ENCODE data around the gene HAUS5. TPM values are rescaled to one million over a fixed set of nuclear protein-coding genes. Genes with fewer than 3 reads are reported as not detected.
A peak's percentile ranks its signal among the peaks of the same experiment; 100 is the strongest.

Gene HAUS5
- total RNA-seq, 1 experiment from 2014 or later = 25.9 TPM

GRCh38 chr19:35639321-35639639 is 26.7 kb downstream of the HAUS5 start:
- Histone ChIP-seq H3K4me2 (ENCODE audit: low read length) (no peak overlapping the region), H3K4me3 (ENCODE audit: low read length) (no peak overlapping the region), H3K79me2 (ENCODE audit: low read length) (no peaks in the 10 kb centered on the region), H4K20me1 (ENCODE audit: low read length) (no peaks in the 10 kb centered on the region), H3K4me1 (ENCODE audit: insufficient read depth, low read length) (peaks cover 4% of the 10 kb centered on the region; the same call in 1 of the 2 replicates), H3F3A (ENCODE audit: low read length, unreplicated experiment) (no peaks in the 10 kb centered on the region), H3K27me3 (ENCODE audit: low read length) (no peaks in the 10 kb centered on the region), H2AFZ (ENCODE audit: low read length) (no peak overlapping the region), H3K27ac (ENCODE audit: low read length) (no peak overlapping the region), H3K36me3 (ENCODE audit: low read depth, low read length) (no peaks in the 10 kb centered on the region; the same call in 1 of the 2 replicates), H3K9ac (ENCODE audit: low read length) (no peak overlapping the region), H3K9me3 (ENCODE audit: low read length) (no peaks in the 10 kb centered on the region), H3K9me2 (replicated peaks; ENCODE audit: low read length) (no peaks in the 10 kb centered on the region)
- POLR2A ChIA-PET (ENCODE audit: unreplicated experiment) = no interaction called here
- CTCF ChIA-PET = no interaction called here
- TF ChIP-seq EZH2 (IDR thresholded peaks at IDR 0.05; ENCODE audit: low read length, unreplicated experiment) (no peak), EZH2phosphoT487 (IDR thresholded peaks at IDR 0.05; ENCODE audit: borderline replicate concordance, low read length) (no peak), CTCF (conservative IDR thresholded peaks at IDR 0.05; ENCODE audit: low read depth, low read length) (no peak)
- no peak for DNase-seq
- no peak for ATAC-seq
- intact Hi-C loops (cut with micrococcal nuclease) = no loop called here
- no TSS peak for BruUV-seq (replicated peaks)

GRCh38 chr19:35639863-35640262 is 27.3 kb downstream of the HAUS5 start:
- no peaks in the 10 kb centered on the region for H3K9me3 ChIP-seq (ENCODE audit: low read length)
- H3F3A ChIP-seq (ENCODE audit: low read length, unreplicated experiment) = no peaks in the 10 kb centered on the region
- no peak overlapping the region for H2AFZ ChIP-seq (ENCODE audit: low read length)
- no peak for TF ChIP-seq CTCF (conservative IDR thresholded peaks at IDR 0.05; ENCODE audit: low read depth, low read length)
- TF ChIP-seq EZH2 (IDR thresholded peaks at IDR 0.05; ENCODE audit: low read length, unreplicated experiment) = no peak
- TF ChIP-seq EZH2phosphoT487 (IDR thresholded peaks at IDR 0.05; ENCODE audit: borderline replicate concordance, low read length) = no peak
- no peak for ATAC-seq
- intact Hi-C loops (cut with micrococcal nuclease) = loop anchor here (5.0 kb wide), 1 partner anchor 128 kb away; the partner anchor contains the start of gene DMKN
- H3K4me2 ChIP-seq (ENCODE audit: low read length) = no peak overlapping the region
- no peak overlapping the region for H3K9ac ChIP-seq (ENCODE audit: low read length)
- H3K27me3 ChIP-seq (ENCODE audit: low read length) = no peaks in the 10 kb centered on the region
- H3K79me2 ChIP-seq (ENCODE audit: low read length) = no peaks in the 10 kb centered on the region
- no peak for DNase-seq
- no peak overlapping the region for H3K27ac ChIP-seq (ENCODE audit: low read length)
- no peaks in the 10 kb centered on the region for H3K9me2 ChIP-seq (replicated peaks; ENCODE audit: low read length)
- H3K4me3 ChIP-seq (ENCODE audit: low read length) = no peak overlapping the region
- H3K4me1 ChIP-seq (ENCODE audit: insufficient read depth, low read length) = peaks cover 4% of the 10 kb centered on the region; the same call in 1 of the 2 replicates
- ChIA-PET CTCF (no interaction called here), POLR2A (ENCODE audit: unreplicated experiment) (no interaction called here)
- TSS peak; percentile 15 for BruUV-seq (replicated peaks)
- no peaks in the 10 kb centered on the region for H4K20me1 ChIP-seq (ENCODE audit: low read length)
- no peaks in the 10 kb centered on the region; the same call in 1 of the 2 replicates for H3K36me3 ChIP-seq (ENCODE audit: low read depth, low read length)

GRCh38 chr19:35641515-35642151 is 29.1 kb downstream of the HAUS5 start, which contains the start of gene ETV2:
TSS of gene ETV2 (plus strand) at chr19:35641745. CDS start at chr19:35642461, 716 bp downstream.
- intact Hi-C loops (cut with micrococcal nuclease) = loop anchor here (5.0 kb wide), 1 partner anchor 129 kb away; the partner anchor contains the start of gene DMKN
- H3K4me3 ChIP-seq (ENCODE audit: low read length) = no peak within 1 kb of the TSS
- no peak within 1 kb of the TSS for H3K27ac ChIP-seq (ENCODE audit: low read length)
- ChIA-PET CTCF (no interaction called here), POLR2A (ENCODE audit: unreplicated experiment) (no interaction called here)
- H3K4me2 ChIP-seq (ENCODE audit: low read length) = no peak within 1 kb of the TSS
- no peak within 1 kb of the TSS for H3K9ac ChIP-seq (ENCODE audit: low read length)
- TF ChIP-seq EZH2 (IDR thresholded peaks at IDR 0.05; ENCODE audit: low read length, unreplicated experiment) (no peak), EZH2phosphoT487 (IDR thresholded peaks at IDR 0.05; ENCODE audit: borderline replicate concordance, low read length) (no peak), CTCF (conservative IDR thresholded peaks at IDR 0.05; ENCODE audit: low read depth, low read length) (no peak)
- H3K9me3 ChIP-seq (ENCODE audit: low read length) = no peaks in the 10 kb centered on the region
- no peaks in the 10 kb centered on the region for H3F3A ChIP-seq (ENCODE audit: low read length, unreplicated experiment)
- H3K9me2 ChIP-seq (replicated peaks; ENCODE audit: low read length) = no peaks in the 10 kb centered on the region
- no peak within 1 kb of the TSS for H2AFZ ChIP-seq (ENCODE audit: low read length)
- DNase-seq (no peak), ATAC-seq (no peak)
- no peaks in the 10 kb centered on the region for H4K20me1 ChIP-seq (ENCODE audit: low read length)
- no peaks in the 10 kb centered on the region for H3K79me2 ChIP-seq (ENCODE audit: low read length)
- H3K36me3 ChIP-seq (ENCODE audit: low read depth, low read length) = no peaks in the 10 kb centered on the region; the same call in 1 of the 2 replicates
- no peaks in the 10 kb centered on the region for H3K27me3 ChIP-seq (ENCODE audit: low read length)
- no TSS peak for BruUV-seq (replicated peaks)
- peaks cover 8% of the 10 kb centered on the region; the same call in 1 of the 2 replicates for H3K4me1 ChIP-seq (ENCODE audit: insufficient read depth, low read length)

Measured in PC-3 (cell line).